ENCODE data around the gene PIH1D1. TPM values are rescaled to one million over a fixed set of nuclear protein-coding genes. Genes with fewer than 3 reads are reported as not detected.

PIH1D1 gene
- total and polyA plus RNA-seq, 2 of the 13 experiments (the other 11 are each of a cell fraction or from before 2014, with no cell fraction given), result 110 to 137 TPM

- TF ChIP-seq DDIT3 (CRISPR knock-in tag; IDR thresholded peaks at IDR 0.05), result no peak
- TF ChIP-seq, protein P1, sequence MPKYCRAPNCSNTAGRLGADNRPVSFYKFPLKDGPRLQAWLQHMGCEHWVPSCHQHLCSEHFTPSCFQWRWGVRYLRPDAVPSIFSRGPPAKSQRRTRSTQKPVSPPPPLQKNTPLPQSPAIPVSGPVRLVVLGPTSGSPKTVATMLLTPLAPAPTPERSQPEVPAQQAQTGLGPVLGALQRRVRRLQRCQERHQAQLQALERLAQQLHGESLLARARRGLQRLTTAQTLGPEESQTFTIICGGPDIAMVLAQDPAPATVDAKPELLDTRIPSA (CRISPR knock-in tag; IDR thresholded peaks at IDR 0.05; ENCODE audit: borderline replicate concordance), result no peak
- no peak for TF ChIP-seq ZNF639 (CRISPR knock-in tag; conservative IDR thresholded peaks at IDR 0.05)
- TF ChIP-seq PAX8 (CRISPR knock-in tag; IDR thresholded peaks at IDR 0.05; ENCODE audit: borderline replicate concordance), result no peak
- no peak for TF ChIP-seq ZNF546 (CRISPR knock-in tag; conservative IDR thresholded peaks at IDR 0.05)
- no peak for TF ChIP-seq ZNF781 (CRISPR knock-in tag; IDR thresholded peaks at IDR 0.05; ENCODE audit: borderline replicate concordance, not compliant biosample characterization)
- 0 out of 2 replicates have a peak, but pooled peaks have one; percentile 50 for TF ChIP-seq ZNF275 (CRISPR knock-in tag; IDR thresholded peaks at IDR 0.05; ENCODE audit: borderline replicate concordance)
- no peak for TF ChIP-seq SP140L (CRISPR knock-in tag; IDR thresholded peaks at IDR 0.05; ENCODE audit: borderline replicate concordance)
- TF ChIP-seq CREB1 (IDR thresholded peaks at IDR 0.05), result no peak
- no peak for TF ChIP-seq CREB1 (CRISPR knock-in tag; IDR thresholded peaks at IDR 0.05)
- no peak for TF ChIP-seq ZNF772 (CRISPR knock-in tag; IDR thresholded peaks at IDR 0.05)
- TF ChIP-seq, protein P2, sequence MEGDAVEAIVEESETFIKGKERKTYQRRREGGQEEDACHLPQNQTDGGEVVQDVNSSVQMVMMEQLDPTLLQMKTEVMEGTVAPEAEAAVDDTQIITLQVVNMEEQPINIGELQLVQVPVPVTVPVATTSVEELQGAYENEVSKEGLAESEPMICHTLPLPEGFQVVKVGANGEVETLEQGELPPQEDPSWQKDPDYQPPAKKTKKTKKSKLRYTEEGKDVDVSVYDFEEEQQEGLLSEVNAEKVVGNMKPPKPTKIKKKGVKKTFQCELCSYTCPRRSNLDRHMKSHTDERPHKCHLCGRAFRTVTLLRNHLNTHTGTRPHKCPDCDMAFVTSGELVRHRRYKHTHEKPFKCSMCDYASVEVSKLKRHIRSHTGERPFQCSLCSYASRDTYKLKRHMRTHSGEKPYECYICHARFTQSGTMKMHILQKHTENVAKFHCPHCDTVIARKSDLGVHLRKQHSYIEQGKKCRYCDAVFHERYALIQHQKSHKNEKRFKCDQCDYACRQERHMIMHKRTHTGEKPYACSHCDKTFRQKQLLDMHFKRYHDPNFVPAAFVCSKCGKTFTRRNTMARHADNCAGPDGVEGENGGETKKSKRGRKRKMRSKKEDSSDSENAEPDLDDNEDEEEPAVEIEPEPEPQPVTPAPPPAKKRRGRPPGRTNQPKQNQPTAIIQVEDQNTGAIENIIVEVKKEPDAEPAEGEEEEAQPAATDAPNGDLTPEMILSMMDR (CRISPR knock-in tag; IDR thresholded peaks at IDR 0.05), result no peak
- TF ChIP-seq, protein P3, sequence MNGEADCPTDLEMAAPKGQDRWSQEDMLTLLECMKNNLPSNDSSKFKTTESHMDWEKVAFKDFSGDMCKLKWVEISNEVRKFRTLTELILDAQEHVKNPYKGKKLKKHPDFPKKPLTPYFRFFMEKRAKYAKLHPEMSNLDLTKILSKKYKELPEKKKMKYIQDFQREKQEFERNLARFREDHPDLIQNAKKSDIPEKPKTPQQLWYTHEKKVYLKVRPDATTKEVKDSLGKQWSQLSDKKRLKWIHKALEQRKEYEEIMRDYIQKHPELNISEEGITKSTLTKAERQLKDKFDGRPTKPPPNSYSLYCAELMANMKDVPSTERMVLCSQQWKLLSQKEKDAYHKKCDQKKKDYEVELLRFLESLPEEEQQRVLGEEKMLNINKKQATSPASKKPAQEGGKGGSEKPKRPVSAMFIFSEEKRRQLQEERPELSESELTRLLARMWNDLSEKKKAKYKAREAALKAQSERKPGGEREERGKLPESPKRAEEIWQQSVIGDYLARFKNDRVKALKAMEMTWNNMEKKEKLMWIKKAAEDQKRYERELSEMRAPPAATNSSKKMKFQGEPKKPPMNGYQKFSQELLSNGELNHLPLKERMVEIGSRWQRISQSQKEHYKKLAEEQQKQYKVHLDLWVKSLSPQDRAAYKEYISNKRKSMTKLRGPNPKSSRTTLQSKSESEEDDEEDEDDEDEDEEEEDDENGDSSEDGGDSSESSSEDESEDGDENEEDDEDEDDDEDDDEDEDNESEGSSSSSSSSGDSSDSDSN (CRISPR knock-in tag; IDR thresholded peaks at IDR 0.05), result 0 out of 2 replicates have a peak, but pooled peaks have one; percentile 2
- no peak for TF ChIP-seq ZNF777 (CRISPR knock-in tag; IDR thresholded peaks at IDR 0.05)
- peak; percentile 12 to 42; a peak in 1 of 4 replicates for TF ChIP-seq POLR2A (IDR thresholded peaks at IDR 0.05; ENCODE audit: insufficient read depth in 1 of 2, low read depth in 2 of 2, low read length in 2 of 2)
- no peak for TF ChIP-seq AHR (CRISPR knock-in tag; IDR thresholded peaks at IDR 0.05)
- TF ChIP-seq ZNF878 (CRISPR knock-in tag; IDR thresholded peaks at IDR 0.05), result no peak
- no peak for TF ChIP-seq ZNF710 (CRISPR knock-in tag; IDR thresholded peaks at IDR 0.05; ENCODE audit: borderline replicate concordance)
Observed at GRCh38 chr19:49490287-49491029, 38.8 kb upstream of the PIH1D1 start (continued).
